BLaER1 (cell line): Measurements from ENCODE around the gene PODXL2.
"Not testable (repeated sequence)": the region's sequence is repeated elsewhere in the genome, so short reads cannot be mapped to it uniquely, and the experiment has no call there.

Source experiments
- H3K27ac ChIP-seq: shearing (Covaris generic); formaldehyde crosslinking; 2 replicates; pipeline ENCODE4 v1.8.1; 2022
- H3K27me3 ChIP-seq: shearing (Covaris generic); formaldehyde crosslinking; 2 replicates; pipeline ENCODE4 v1.8.1; 2022
- H3K36me3 ChIP-seq: shearing (Covaris generic); formaldehyde crosslinking; 2 replicates; pipeline ENCODE4 v1.8.1; 2022
- H3K4me1 ChIP-seq: shearing (Covaris generic); formaldehyde crosslinking; 2 replicates; pipeline ENCODE4 v1.8.1; 2022
- H3K4me2 ChIP-seq: shearing (Covaris generic); formaldehyde crosslinking; 2 replicates; pipeline ENCODE4 v1.8.1; 2022
- H3K4me3 ChIP-seq: shearing (Covaris generic); formaldehyde crosslinking; 2 replicates; pipeline ENCODE4 v1.8.1; 2022
- H3K9ac ChIP-seq: shearing (Covaris generic); formaldehyde crosslinking; 2 replicates; pipeline ENCODE4 v1.8.1; 2022
- H3K9me3 ChIP-seq: shearing (Covaris generic); formaldehyde crosslinking; 2 replicates; pipeline ENCODE4 v1.8.1; 2022
- H4K20me1 ChIP-seq: shearing (Covaris generic); formaldehyde crosslinking; 2 replicates; pipeline ENCODE4 v1.8.1; 2022
- Cebpa-rat ChIP-seq: shearing (Covaris generic); IDR thresholded peaks from 2 replicates; pipeline ENCODE4 v1.8.1; 2022

PODXL2 gene

DNA sequence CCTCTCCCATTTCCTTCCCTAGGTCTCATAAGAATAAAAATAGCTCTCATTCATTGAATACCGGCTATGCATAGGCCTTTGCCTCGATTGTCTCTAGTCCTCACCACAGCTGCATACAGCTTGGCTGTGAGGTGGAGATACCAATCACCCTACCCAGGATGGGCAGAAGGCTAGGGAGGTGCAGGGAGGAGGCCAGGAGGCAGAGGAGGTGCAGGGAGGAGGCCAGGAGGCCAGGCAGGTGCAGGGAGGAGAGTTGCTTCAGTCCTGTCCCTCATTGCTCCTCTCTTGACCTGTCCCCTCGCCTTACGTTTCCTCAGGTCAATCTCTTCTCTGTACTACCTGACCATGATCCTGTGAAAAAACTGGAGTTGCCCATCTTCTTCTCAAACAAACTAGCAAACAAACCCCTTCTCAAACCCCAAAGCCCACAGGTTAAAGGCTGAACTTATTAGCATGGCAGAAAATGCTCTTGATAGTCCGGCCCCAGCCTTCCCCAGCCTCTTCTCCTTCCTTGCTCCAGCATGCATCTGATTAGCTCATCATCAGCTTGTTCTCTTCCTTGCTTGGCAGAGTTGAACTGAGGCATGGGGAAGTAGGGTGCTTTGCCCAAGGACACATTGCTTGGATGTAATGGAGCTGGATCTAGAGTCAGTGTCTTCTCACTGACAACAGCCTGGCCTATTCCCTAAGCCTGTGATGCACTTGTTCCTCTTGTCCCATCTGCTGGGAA, 15.8 kb downstream of the PODXL2 start:
- no peaks in the 10 kb centered on the region for H4K20me1 ChIP-seq
- peak overlapping the region; percentile 89 for H3K4me2 ChIP-seq
- TF ChIP-seq Cebpa-rat = no peak
- peak overlapping the region; percentile 20; the same call in 1 of the 2 replicates for H3K4me3 ChIP-seq
- peaks cover 10% of the 10 kb centered on the region; the same call in 1 of the 2 replicates for H3K36me3 ChIP-seq
- no peaks in the 10 kb centered on the region for H3K9me3 ChIP-seq
- H3K9ac ChIP-seq = peak overlapping the region; percentile 20; the same call in 1 of the 2 replicates
- peak overlapping the region; percentile 66 for H3K27ac ChIP-seq
- H3K27me3 ChIP-seq = no peaks in the 10 kb centered on the region
- peaks cover 46% of the 10 kb centered on the region for H3K4me1 ChIP-seq

DNA sequence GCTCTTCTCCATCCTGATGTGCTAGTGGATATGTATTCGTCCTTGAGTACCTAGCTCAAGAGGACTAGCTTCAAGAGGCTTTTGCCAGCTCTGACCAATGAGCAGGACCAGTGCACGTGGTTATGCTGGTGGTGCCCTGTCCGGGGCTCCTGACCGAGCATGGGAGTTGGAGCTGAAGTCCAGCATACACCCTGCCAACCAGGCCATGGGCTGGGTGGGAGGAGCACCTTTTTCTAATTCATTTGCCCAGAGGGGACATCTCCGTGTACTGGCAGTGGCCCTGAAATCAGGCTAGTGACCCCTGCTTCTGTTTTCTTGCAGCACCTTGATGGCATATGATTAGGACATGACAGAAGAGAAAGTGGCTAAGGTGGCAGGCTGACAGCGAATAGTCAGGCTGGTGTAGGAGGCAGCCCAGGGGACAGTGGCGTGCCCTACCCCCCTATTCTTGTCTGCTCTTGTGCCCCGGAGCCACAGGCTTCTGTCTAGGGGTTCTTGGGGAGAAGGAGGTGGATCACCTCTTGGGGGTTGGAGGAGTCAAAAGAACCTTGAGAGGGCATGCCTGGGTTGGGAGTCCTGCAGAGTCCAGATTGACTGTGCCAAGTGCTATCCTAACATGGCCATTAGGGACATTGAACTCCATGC, 16.5 kb downstream of the PODXL2 start:
- peak overlapping the region; percentile 89 for H3K4me2 ChIP-seq
- TF ChIP-seq Cebpa-rat = no peak
- H3K9me3 ChIP-seq = no peaks in the 10 kb centered on the region
- no peaks in the 10 kb centered on the region for H4K20me1 ChIP-seq
- H3K27me3 ChIP-seq = no peaks in the 10 kb centered on the region
- H3K4me1 ChIP-seq = peaks cover 46% of the 10 kb centered on the region
- H3K36me3 ChIP-seq = peaks cover 6% of the 10 kb centered on the region; the same call in 1 of the 2 replicates
- H3K4me3 ChIP-seq = no peak overlapping the region
- H3K27ac ChIP-seq = peak overlapping the region; percentile 66
- no peak overlapping the region; the same call in 1 of the 2 replicates for H3K9ac ChIP-seq

DNA sequence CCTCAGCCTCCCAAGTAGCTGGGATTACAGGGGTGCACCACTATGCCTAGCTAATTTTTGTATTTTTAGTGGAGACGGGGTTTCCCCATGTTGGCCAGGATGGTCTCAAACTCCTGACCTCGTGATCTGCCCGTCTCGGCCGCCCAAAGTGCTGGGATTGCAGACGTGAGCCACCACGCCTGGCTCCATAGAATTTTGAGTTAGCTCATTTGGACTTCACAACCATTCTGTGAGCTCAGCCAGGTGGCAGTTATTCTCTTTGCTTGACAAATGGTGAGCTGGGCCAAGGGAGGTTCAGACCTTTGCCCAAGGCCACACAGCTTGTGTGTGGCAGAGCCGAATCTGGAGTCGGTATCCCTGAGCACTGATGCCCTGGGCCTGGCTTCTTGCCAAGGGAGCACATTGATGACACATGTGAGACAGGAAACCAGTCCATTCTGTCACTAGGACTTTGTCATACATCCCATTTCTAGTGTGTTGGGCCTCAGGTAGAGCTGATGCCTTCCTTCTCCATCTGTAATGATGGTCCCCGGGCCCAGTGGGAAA, 17.6 kb downstream of the PODXL2 start:
- TF ChIP-seq Cebpa-rat = no peak
- peaks cover 46% of the 10 kb centered on the region for H3K4me1 ChIP-seq
- 0 out of 2 replicates have a peak, but pooled peaks cover under 1% of the 10 kb centered on the region for H3K36me3 ChIP-seq
- H3K27ac ChIP-seq = no peak overlapping the region
- H3K9ac ChIP-seq = no peak overlapping the region
- no peak overlapping the region for H3K4me3 ChIP-seq
- no peaks in the 10 kb centered on the region for H4K20me1 ChIP-seq
- H3K9me3 ChIP-seq = no peaks in the 10 kb centered on the region
- no peaks in the 10 kb centered on the region for H3K27me3 ChIP-seq
- 0 out of 2 replicates have a peak overlapping the region, but pooled peaks have one; percentile 2 for H3K4me2 ChIP-seq

DNA sequence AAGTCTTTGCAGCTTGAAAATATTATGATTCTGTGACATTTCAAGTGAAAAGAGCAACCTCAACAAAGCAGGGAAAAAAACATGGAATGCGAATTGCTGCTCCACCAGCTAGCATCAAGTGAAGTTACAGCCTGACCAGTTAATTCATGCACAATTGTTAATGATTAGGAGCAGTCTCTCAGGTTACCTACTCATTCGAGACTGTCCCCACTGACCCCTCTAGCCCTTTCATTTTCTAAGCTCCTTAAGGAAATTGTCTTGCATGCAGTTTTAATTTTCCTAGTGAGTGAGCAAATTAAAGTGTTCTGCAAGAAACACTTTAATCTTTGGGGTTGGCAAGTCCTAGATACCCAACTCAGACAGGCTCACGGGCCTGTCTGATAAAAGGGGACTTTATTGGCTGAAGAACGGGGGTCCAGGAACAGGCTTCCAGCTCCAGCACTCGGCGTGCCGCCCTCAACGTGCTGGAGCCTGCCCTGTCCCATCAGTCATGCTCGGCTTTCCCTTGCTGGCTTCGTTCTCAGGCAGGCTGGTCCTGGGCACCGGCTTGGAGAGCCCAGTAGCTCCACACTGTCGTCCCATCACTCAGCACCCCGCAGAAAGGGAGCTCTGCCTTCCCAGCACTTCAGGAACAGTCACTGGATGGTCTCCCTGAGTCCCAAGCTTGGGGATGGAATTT, 18.3 kb downstream of the PODXL2 start:
- H3K4me1 ChIP-seq = peaks cover 46% of the 10 kb centered on the region
- H3K27me3 ChIP-seq = no peaks in the 10 kb centered on the region
- H3K4me2 ChIP-seq = no peak overlapping the region
- TF ChIP-seq Cebpa-rat = no peak
- H3K27ac ChIP-seq = no peak overlapping the region
- no peak overlapping the region for H3K4me3 ChIP-seq
- no peak overlapping the region for H3K9ac ChIP-seq
- no peaks in the 10 kb centered on the region for H4K20me1 ChIP-seq
- no peaks in the 10 kb centered on the region for H3K9me3 ChIP-seq
- no peaks in the 10 kb centered on the region for H3K36me3 ChIP-seq

DNA sequence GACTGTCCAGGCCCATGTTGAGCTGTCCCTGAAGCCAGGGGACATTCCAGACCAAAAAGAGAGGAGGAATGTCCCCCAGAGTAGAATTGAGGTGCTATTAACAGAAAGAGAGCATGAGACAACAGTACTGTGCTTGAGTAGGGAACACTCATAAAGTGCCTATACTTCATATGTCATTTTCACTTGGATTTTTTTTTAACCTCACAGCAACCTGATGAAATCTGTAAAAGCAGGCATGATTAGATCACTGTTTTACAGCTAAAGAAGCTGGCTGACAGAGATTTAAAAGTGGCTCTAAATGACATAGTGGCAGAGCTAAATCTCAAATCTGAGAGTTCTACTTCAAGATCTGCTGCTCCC, 18.8 kb downstream of the PODXL2 start:
- H3K9me3 ChIP-seq = no peaks in the 10 kb centered on the region
- TF ChIP-seq Cebpa-rat = no peak
- H3K4me3 ChIP-seq = no peak overlapping the region
- peaks cover 46% of the 10 kb centered on the region for H3K4me1 ChIP-seq
- H3K36me3 ChIP-seq = no peaks in the 10 kb centered on the region
- no peak overlapping the region for H3K4me2 ChIP-seq
- no peak overlapping the region for H3K9ac ChIP-seq
- no peak overlapping the region for H3K27ac ChIP-seq
- no peaks in the 10 kb centered on the region for H3K27me3 ChIP-seq
- H4K20me1 ChIP-seq = no peaks in the 10 kb centered on the region; the same call in 1 of the 2 replicates

DNA sequence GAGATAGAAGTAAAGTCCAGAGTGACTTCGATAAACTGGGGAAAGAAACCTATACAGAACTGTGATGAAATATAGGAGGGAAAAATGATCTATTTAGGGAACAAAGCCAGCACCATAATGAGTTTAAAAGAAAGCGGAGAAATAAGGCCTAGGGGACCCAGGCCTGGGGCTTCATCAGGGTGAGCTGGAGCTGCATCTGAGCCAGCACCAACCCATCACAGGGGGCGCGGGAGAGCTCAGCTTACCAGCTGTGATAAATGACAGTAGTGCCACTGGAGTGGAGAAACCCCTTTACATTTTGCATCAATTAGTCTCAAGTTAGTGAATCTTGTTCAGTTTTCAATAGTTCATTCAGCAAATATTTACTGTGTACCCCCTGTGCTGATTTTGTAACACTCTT, 21.3 kb downstream of the PODXL2 start:
- no peak overlapping the region for H3K27ac ChIP-seq

DNA sequence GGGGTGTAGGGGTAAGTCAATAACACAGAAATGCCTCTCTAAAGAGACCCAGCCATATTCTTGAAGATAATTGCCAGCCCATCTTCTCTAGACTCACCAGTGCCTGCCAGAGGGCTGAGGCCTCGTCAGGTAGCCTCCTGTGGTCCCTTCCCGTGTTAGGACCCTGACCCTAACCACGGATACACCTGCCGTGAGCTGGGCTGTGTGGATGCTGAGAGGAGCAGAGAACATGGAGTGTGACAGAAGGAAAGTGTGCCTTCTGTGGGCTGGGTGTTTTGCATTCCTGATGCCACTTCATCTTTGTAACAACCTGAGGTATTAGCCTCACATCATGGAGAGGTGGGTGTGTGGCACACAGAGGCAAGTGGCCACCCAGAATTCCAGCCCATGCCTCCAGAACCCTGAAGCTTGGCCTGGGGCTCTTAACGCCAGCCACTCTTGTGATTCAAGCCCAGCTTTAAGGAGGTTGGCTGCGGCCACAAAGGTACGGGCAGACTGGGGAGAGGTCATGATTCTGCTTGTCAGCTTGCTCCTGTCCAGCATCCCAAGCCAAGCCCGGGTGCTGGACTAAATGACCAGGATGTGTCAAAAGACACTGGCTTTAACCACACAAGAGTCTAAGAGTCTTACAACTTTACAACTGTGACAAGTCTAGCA, 22.7 kb downstream of the PODXL2 start:
- no peaks in the 10 kb centered on the region for H3K27me3 ChIP-seq
- H3K27ac ChIP-seq = no peak overlapping the region
- TF ChIP-seq Cebpa-rat = no peak
- H3K9ac ChIP-seq = peak overlapping the region; percentile 11; the same call in 1 of the 2 replicates
- no peaks in the 10 kb centered on the region for H3K36me3 ChIP-seq
- H3K4me2 ChIP-seq = no peak overlapping the region
- H3K4me3 ChIP-seq = no peak overlapping the region
- H4K20me1 ChIP-seq = no peaks in the 10 kb centered on the region; the same call in 1 of the 2 replicates
- H3K9me3 ChIP-seq = no peaks in the 10 kb centered on the region
- H3K4me1 ChIP-seq = peaks cover 10% of the 10 kb centered on the region

More for the DNA sequence above, 21.3 kb downstream of the PODXL2 start:
- Histone ChIP-seq H4K20me1 (no peaks in the 10 kb centered on the region; the same call in 1 of the 2 replicates), H3K27me3 (no peaks in the 10 kb centered on the region), H3K4me3 (no peak overlapping the region), H3K4me1 (peaks cover 24% of the 10 kb centered on the region), H3K36me3 (no peaks in the 10 kb centered on the region), H3K9ac (no peak overlapping the region), H3K4me2 (no peak overlapping the region), H3K9me3 (no peaks in the 10 kb centered on the region)
- TF ChIP-seq Cebpa-rat = no peak

DNA sequence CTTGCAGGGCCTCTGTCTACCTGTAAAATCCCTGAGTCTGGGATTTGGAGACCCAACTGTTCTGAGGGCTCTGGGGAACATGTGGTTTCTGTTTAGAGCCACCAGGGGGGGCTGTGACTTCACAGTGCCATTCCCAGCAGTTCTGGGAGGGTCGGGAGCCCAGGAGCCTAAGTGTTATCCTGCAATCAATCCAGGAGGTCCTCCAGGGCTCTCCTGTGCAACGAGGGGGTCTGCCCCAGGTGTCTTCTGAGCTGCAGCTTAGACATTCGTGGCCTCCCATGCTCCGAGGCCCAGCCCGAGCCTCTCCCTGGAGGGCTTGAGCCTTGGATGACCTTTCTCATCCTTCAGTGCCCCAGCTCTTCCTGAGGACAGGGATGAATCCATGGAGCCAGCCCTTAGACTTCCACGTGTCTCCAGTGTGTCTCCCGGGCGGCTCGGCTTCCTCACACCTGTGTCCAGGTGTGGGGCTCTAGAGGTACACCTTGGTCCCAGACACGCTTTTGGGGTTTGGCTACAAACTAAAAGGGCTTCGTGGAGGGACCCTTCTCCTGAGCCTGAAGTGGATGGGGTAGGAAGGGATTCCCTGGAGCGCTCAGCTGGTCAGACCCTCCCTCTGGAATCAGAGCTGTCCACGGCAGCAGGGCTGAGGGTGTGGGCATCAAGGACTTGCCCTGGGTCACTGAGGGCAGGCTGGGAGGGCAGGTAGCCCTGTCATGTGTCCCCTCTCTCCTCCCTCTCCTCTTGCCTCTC, 23.4 kb downstream of the PODXL2 start:
- Histone ChIP-seq H3K9ac (no peak overlapping the region), H3K4me2 (no peak overlapping the region), H4K20me1 (no peaks in the 10 kb centered on the region; the same call in 1 of the 2 replicates), H3K36me3 (no peaks in the 10 kb centered on the region), H3K4me1 (peaks cover 2% of the 10 kb centered on the region; the same call in 1 of the 2 replicates), H3K27ac (no peak overlapping the region), H3K27me3 (no peaks in the 10 kb centered on the region), H3K9me3 (no peaks in the 10 kb centered on the region), H3K4me3 (no peak overlapping the region)
- TF ChIP-seq Cebpa-rat = no peak

DNA sequence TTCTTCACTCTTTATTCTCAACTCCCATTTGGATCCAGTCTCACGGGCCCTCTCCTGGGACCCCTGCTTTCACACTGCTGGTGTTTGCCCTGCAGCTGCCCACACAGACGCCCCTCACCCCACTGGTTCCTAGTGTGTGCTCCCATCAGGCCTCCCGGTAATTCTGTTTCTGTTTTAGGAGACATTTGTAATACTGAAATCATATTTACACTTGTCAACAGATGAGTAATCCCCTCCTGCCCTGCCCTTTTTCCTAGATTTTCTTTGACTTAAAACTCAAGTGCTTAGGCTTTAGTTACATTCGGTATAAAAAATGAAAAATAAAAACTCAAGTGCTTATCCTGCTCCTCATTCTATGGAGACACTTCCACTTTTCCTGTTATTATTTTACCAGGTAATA, 25.4 kb downstream of the PODXL2 start:
- H3K27me3 ChIP-seq = no peaks in the 10 kb centered on the region
- H3K9me3 ChIP-seq = no peaks in the 10 kb centered on the region
- no peaks in the 10 kb centered on the region for H3K36me3 ChIP-seq
- no peaks in the 10 kb centered on the region for H3K4me1 ChIP-seq
- H3K9ac ChIP-seq = no peak overlapping the region
- H3K4me3 ChIP-seq = no peak overlapping the region
- H3K27ac ChIP-seq = no peak overlapping the region
- no peak for TF ChIP-seq Cebpa-rat
- H3K4me2 ChIP-seq = no peak overlapping the region
- no peaks in the 10 kb centered on the region; the same call in 1 of the 2 replicates for H4K20me1 ChIP-seq

DNA sequence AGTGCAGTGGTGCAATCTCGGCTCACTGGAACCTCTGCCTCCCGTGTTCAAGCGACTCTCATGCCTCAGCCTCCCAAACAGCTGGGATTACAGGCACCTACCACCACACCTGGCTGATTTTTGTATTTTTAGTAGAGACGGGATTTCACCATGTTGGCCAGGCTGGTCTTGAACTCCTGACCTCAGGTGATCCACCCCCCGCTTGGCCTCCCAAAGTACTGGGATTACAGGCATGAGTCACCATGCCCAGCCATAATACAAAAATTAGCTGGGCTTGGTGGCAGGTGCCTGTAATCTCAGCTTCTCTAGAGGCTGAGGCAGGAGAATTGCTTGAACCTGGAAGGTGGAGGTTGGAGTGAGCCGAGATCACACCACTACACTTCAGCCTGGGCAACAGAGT, 26.0 kb downstream of the PODXL2 start:
- not testable (repeated sequence) for H3K4me2 ChIP-seq, H3K27ac ChIP-seq, H3K27me3 ChIP-seq

More for the DNA sequence above, 26.0 kb downstream of the PODXL2 start:
- not testable (repeated sequence) for H3K9ac ChIP-seq, H3K36me3 ChIP-seq, H3K4me3 ChIP-seq, H3K9me3 ChIP-seq, H4K20me1 ChIP-seq, H3K4me1 ChIP-seq
